Activated naive CD4-positive, alpha-beta T cell treated with anti-CD3 and anti-CD28 coated beads, Interleukin-2, amount 10 ng/mL, durations not matched to agents 7 days and 5 days (primary cell): ENCODE data around the gene TBX15.

Experiments
- CTCF ChIA-PET: fragments of 350-600 bp; sonication (Branson Sonifier 250); formaldehyde crosslinking; loops from one replicate; lab custom pipeline; 2021; ENCODE audit warnings: antibody characterized with exemption; lab: Charles Lee
- DNase-seq: peaks from one replicate; pipeline ENCODE4 v3.0.0-alpha.2; 2020
- H3K27ac Mint-ChIP-seq: one replicate; pipeline ENCODE4 v1.8.0; 2021; ENCODE audit warnings: mild to moderate bottlenecking, moderate library complexity, mixed read lengths
- H3K27me3 Mint-ChIP-seq: one replicate; pipeline ENCODE4 v1.8.0; 2021; ENCODE audit warnings: mild to moderate bottlenecking, mixed read lengths
- H3K36me3 Mint-ChIP-seq: one replicate; pipeline ENCODE4 v1.8.0; 2021; ENCODE audit warnings: mixed read lengths
- H3K4me1 Mint-ChIP-seq: one replicate; pipeline ENCODE4 v1.8.0; 2021; ENCODE audit warnings: mixed read lengths
- H3K4me3 Mint-ChIP-seq: one replicate; pipeline ENCODE4 v1.8.0; 2021; ENCODE audit warnings: mild to moderate bottlenecking, moderate library complexity, mixed read lengths
- H3K9me3 Mint-ChIP-seq: one replicate; pipeline ENCODE4 v1.8.0; 2021; ENCODE audit warnings: mixed read lengths

Gene TBX15

GRCh38 chr1:118984722-118985639 is 3.2 kb downstream of the TBX15 start:
- CTCF ChIA-PET = interaction anchor here (0.8 to 1.7 kb wide), 2 partner anchors 15 to 23 kb away, joined by 3 to 5 read pairs; no protein-coding TSS in a partner anchor
- DNase-seq = no peak
- H3K4me1 Mint-ChIP-seq = peaks cover 16% of the 10 kb centered on the region

GRCh38 chr1:118984086-118984721 is 3.9 kb downstream of the TBX15 start:
- Mint-ChIP-seq H3K27me3 (peaks cover 95% of the 10 kb centered on the region), H3K27ac (peak overlapping the region; percentile 60), H3K36me3 (peaks cover 30% of the 10 kb centered on the region), H3K9me3 (peaks cover 13% of the 10 kb centered on the region), H3K4me1 (peaks cover 16% of the 10 kb centered on the region), H3K4me3 (no peak overlapping the region)
- CTCF ChIA-PET = interaction anchor here (1.7 kb wide), 1 partner anchor 16 kb away, joined by 5 read pairs; no protein-coding TSS in a partner anchor
- no peak for DNase-seq

More at GRCh38 chr1:118984722-118985639, 3.2 kb downstream of the TBX15 start:
- Mint-ChIP-seq H3K4me3 (peak overlapping the region; percentile 40), H3K9me3 (peaks cover 12% of the 10 kb centered on the region), H3K27me3 (peaks cover 95% of the 10 kb centered on the region), H3K27ac (peak overlapping the region; percentile 81), H3K36me3 (peaks cover 30% of the 10 kb centered on the region)

- H3K27ac Mint-ChIP-seq = no peak overlapping the region
- peaks cover 13% of the 10 kb centered on the region for H3K9me3 Mint-ChIP-seq
- H3K4me1 Mint-ChIP-seq = peaks cover 16% of the 10 kb centered on the region
- peaks cover 95% of the 10 kb centered on the region for H3K27me3 Mint-ChIP-seq
- H3K36me3 Mint-ChIP-seq = peaks cover 30% of the 10 kb centered on the region
- CTCF ChIA-PET = no interaction called here
- H3K4me3 Mint-ChIP-seq = no peak overlapping the region
- no peak for DNase-seq
Measured at GRCh38 chr1:118983558-118984041, 4.5 kb downstream of the TBX15 start.

- peaks cover 13% of the 10 kb centered on the region for H3K9me3 Mint-ChIP-seq
- peaks cover 95% of the 10 kb centered on the region for H3K27me3 Mint-ChIP-seq
- H3K36me3 Mint-ChIP-seq = peaks cover 30% of the 10 kb centered on the region
- no peak overlapping the region for H3K4me3 Mint-ChIP-seq
- no peak overlapping the region for H3K27ac Mint-ChIP-seq
- DNase-seq = no peak
- CTCF ChIA-PET = no interaction called here
- peaks cover 14% of the 10 kb centered on the region for H3K4me1 Mint-ChIP-seq
Measured at GRCh38 chr1:118982821-118983557, 5.2 kb downstream of the TBX15 start.

GRCh38 chr1:118982266-118982665 is 5.9 kb downstream of the TBX15 start:
- Mint-ChIP-seq H3K36me3 (peaks cover 30% of the 10 kb centered on the region), H3K4me1 (peaks cover 14% of the 10 kb centered on the region), H3K9me3 (peaks cover 13% of the 10 kb centered on the region)

GRCh38 chr1:118981436-118981835 is 6.7 kb downstream of the TBX15 start:
- Mint-ChIP-seq H3K4me3 (no peak overlapping the region), H3K4me1 (peaks cover 8% of the 10 kb centered on the region), H3K9me3 (peaks cover 11% of the 10 kb centered on the region), H3K36me3 (peaks cover 23% of the 10 kb centered on the region), H3K27ac (no peak overlapping the region), H3K27me3 (peaks cover 82% of the 10 kb centered on the region)
- no peak for DNase-seq
- CTCF ChIA-PET = no interaction called here

More at GRCh38 chr1:118982266-118982665, 5.9 kb downstream of the TBX15 start:
- Mint-ChIP-seq H3K27me3 (peaks cover 87% of the 10 kb centered on the region), H3K4me3 (no peak overlapping the region), H3K27ac (no peak overlapping the region)
- DNase-seq = no peak
- CTCF ChIA-PET = no interaction called here

- Mint-ChIP-seq H3K4me3 (no peak overlapping the region), H3K4me1 (peaks cover 7% of the 10 kb centered on the region), H3K36me3 (peaks cover 16% of the 10 kb centered on the region), H3K27me3 (peaks cover 74% of the 10 kb centered on the region), H3K9me3 (peaks cover 11% of the 10 kb centered on the region), H3K27ac (peak overlapping the region; percentile 75)
- no peak for DNase-seq
- CTCF ChIA-PET = no interaction called here
Measured at GRCh38 chr1:118979754-118980575, 8.2 kb downstream of the TBX15 start.

- Mint-ChIP-seq H3K27ac (no peak overlapping the region), H3K4me1 (peaks cover 2% of the 10 kb centered on the region), H3K4me3 (no peak overlapping the region), H3K36me3 (peaks cover 11% of the 10 kb centered on the region), H3K27me3 (peaks cover 65% of the 10 kb centered on the region), H3K9me3 (peaks cover 11% of the 10 kb centered on the region)
- no peak for DNase-seq
- CTCF ChIA-PET = interaction anchor here (1.4 kb wide), 1 partner anchor 30 kb away, joined by 7 read pairs; no protein-coding TSS in a partner anchor
Measured at GRCh38 chr1:118978914-118979701, 9.0 kb downstream of the TBX15 start.

- CTCF ChIA-PET = interaction anchor here (1.4 to 1.6 kb wide), 2 partner anchors 31 kb away, joined by 5 to 7 read pairs; no protein-coding TSS in a partner anchor
- Mint-ChIP-seq H3K4me3 (no peak overlapping the region), H3K9me3 (peaks cover 5% of the 10 kb centered on the region), H3K27ac (no peak overlapping the region), H3K4me1 (no peaks in the 10 kb centered on the region), H3K27me3 (peaks cover 50% of the 10 kb centered on the region), H3K36me3 (peaks cover 2% of the 10 kb centered on the region)
- no peak for DNase-seq
Measured at GRCh38 chr1:118977600-118977999, 10.5 kb downstream of the TBX15 start.

- peaks cover 26% of the 10 kb centered on the region for H3K27me3 Mint-ChIP-seq
- H3K9me3 Mint-ChIP-seq = no peaks in the 10 kb centered on the region
- CTCF ChIA-PET = no interaction called here
- H3K4me1 Mint-ChIP-seq = no peaks in the 10 kb centered on the region
- no peaks in the 10 kb centered on the region for H3K36me3 Mint-ChIP-seq
- no peak overlapping the region for H3K27ac Mint-ChIP-seq
- DNase-seq = no peak
- H3K4me3 Mint-ChIP-seq = no peak overlapping the region
Measured at GRCh38 chr1:118974661-118975060, 13.5 kb downstream of the TBX15 start.

GRCh38 chr1:118973531-118974137 is 14.5 kb downstream of the TBX15 start:
- Mint-ChIP-seq H3K9me3 (no peaks in the 10 kb centered on the region), H3K4me1 (no peaks in the 10 kb centered on the region), H3K36me3 (no peaks in the 10 kb centered on the region), H3K4me3 (no peak overlapping the region), H3K27me3 (peaks cover 16% of the 10 kb centered on the region), H3K27ac (no peak overlapping the region)
- CTCF ChIA-PET = no interaction called here
- DNase-seq = no peak

- no peaks in the 10 kb centered on the region for H3K9me3 Mint-ChIP-seq
- H3K27me3 Mint-ChIP-seq = peaks cover 10% of the 10 kb centered on the region
- H3K4me3 Mint-ChIP-seq = no peak overlapping the region
- H3K36me3 Mint-ChIP-seq = no peaks in the 10 kb centered on the region
- no peak overlapping the region for H3K27ac Mint-ChIP-seq
- no peak for DNase-seq
- CTCF ChIA-PET = no interaction called here
- H3K4me1 Mint-ChIP-seq = no peaks in the 10 kb centered on the region
Measured at GRCh38 chr1:118973032-118973431, 15.1 kb downstream of the TBX15 start.
